K562 (cell line): ENCODE results near the gene FAM174C. TPM values are rescaled to one million over a fixed set of nuclear protein-coding genes. Genes with fewer than 3 reads are reported as not detected.
A peak's percentile ranks its signal among the peaks of the same experiment; 100 is the strongest.

ENCODE experiments used
- CREB3 ChIP-seq: fragments of 450-650 bp; conservative IDR thresholded peaks from 2 replicates; pipeline ENCODE4 v1.6.1; 2016; ENCODE audit warnings: missing genetic modification characterization, low read depth, mild to moderate bottlenecking, missing compliant biosample characterization, moderate library complexity
- DEAF1 ChIP-seq: fragments of 450-650 bp; formaldehyde crosslinking; IDR thresholded peaks from 2 replicates; pipeline ENCODE4 v1.4.0; 2020; ENCODE audit warnings: mild to moderate bottlenecking, moderate library complexity
- FOXK2 ChIP-seq, 2 experiments: fragments of 450-650 bp; IDR thresholded peaks in 1 of 2; conservative IDR thresholded peaks in 1 of 2; 2 replicates each; pipeline ENCODE4 v1.6.1; 2016; ENCODE audit warnings: low read depth in 2 of 2, mild to moderate bottlenecking in 1 of 2
- HDAC2 ChIP-seq: fragments of 450-650 bp; IDR thresholded peaks from 2 replicates; pipeline ENCODE4 v1.6.1; 2016; ENCODE audit warnings: mild to moderate bottlenecking
- KLF13 ChIP-seq: fragments of 450-650 bp; IDR thresholded peaks from 2 replicates; pipeline ENCODE4 v1.6.1; 2016; ENCODE audit warnings: missing genetic modification characterization, low read depth, mild to moderate bottlenecking, missing compliant biosample characterization, moderate library complexity, borderline replicate concordance
- MLX ChIP-seq, 2 experiments: fragments of 450-650 bp in 1 of 2; sonication (generic) in 1 of 2; formaldehyde crosslinking; conservative IDR thresholded peaks; 2 replicates each; pipeline versions ENCODE4 v1.4.0 to v1.8.1; 2020 to 2022; ENCODE audit warnings: mild to moderate bottlenecking in 1 of 2, missing genetic modification reagents in 1 of 2
- NRF1 ChIP-seq, 2 experiments: fragments of 450-650 bp; IDR thresholded peaks in 1 of 2; conservative IDR thresholded peaks in 1 of 2; 2 replicates each; pipeline ENCODE4 v1.6.1; 2014; ENCODE audit warnings: mild to moderate bottlenecking in 2 of 2
- PHF8 ChIP-seq: fragments of 200-600 bp; sonication (generic); IDR thresholded peaks from 2 replicates; pipeline ENCODE4 v1.6.1; 2012; ENCODE audit warnings: mixed run types, mild to moderate bottlenecking, inconsistent platforms, low read length, moderate library complexity, borderline replicate concordance
- RNF219 ChIP-seq: fragments of 250-450 bp; sonication (Bioruptor Pico); IDR thresholded peaks from 2 replicates; pipeline ENCODE4 v1.5.0; 2022; ENCODE audit warnings: mild to moderate bottlenecking
- ZNF324 ChIP-seq: fragments of 250-450 bp; sonication (Bioruptor Pico); IDR thresholded peaks from 2 replicates; pipeline ENCODE4 v1.4.0; 2020; ENCODE audit warnings: mild to moderate bottlenecking
- ZNF639 ChIP-seq, 2 experiments: fragments of 200-800 bp in 1 of 2; sonication (Bioruptor generic) in 1 of 2; sonication (generic) in 1 of 2; formaldehyde crosslinking in 1 of 2; IDR thresholded peaks in 1 of 2; conservative IDR thresholded peaks in 1 of 2; 2 replicates each; pipeline versions ENCODE4 v1.5.0 to v1.6.1; 2016 to 2020; ENCODE audit warnings: missing compliant biosample characterization in 1 of 2, missing genetic modification characterization in 1 of 2, missing genetic modification reagents in 1 of 2
- ZNF699 ChIP-seq: fragments of 250-450 bp; sonication (Bioruptor Pico); IDR thresholded peaks from 2 replicates; pipeline ENCODE4 v1.8.0; 2021; ENCODE audit warnings: mild to moderate bottlenecking, moderate library complexity; ENCODE audit not compliant: insufficient replicate concordance
- polyA plus RNA-seq, 8 experiments: library from polyadenylated mRNA; depleted of rRNA in 4 of 8; stranded (reverse) in 5 of 8; unstranded in 3 of 8; fragments of >200 nt; fragmentation: Nextera tagmentation in 2 of 8; fragmentation: Illumina TruSeq in 1 of 8; extraction: Ambion mirVana in 2 of 8; extraction: Trizol in 1 of 8; gene quantifications; 2 replicates each; pipeline versions ENCODE4 v1.2.1 to v1.2.3, GENCODE V29; 2011 to 2014; ENCODE audit warnings: inconsistent platforms in 1 of 8, missing spikeins in 1 of 8
- total RNA-seq, 7 experiments: library from RNA; depleted of rRNA in 6 of 7; stranded (reverse); fragments of >200 nt in 6 of 7; fragmentation: Illumina TruSeq in 2 of 7; extraction: Trizol in 2 of 7; gene quantifications; 2 replicates each; pipeline versions ENCODE4 v1.2.1 to v1.2.3, GENCODE V29; 2011 to 2021; ENCODE audit warnings: low replicate concordance in 1 of 7
- TF ChIP-seq, protein P1 (sequence below): fragments of 450-650 bp; IDR thresholded peaks from 2 replicates; pipeline ENCODE4 v1.6.1; 2017; ENCODE audit warnings: mild to moderate bottlenecking, moderate library complexity

Gene FAM174C
- total and polyA plus RNA-seq, 9 of the 15 experiments (the other 6 are each of a cell fraction or from before 2014, with no cell fraction given), result 0.66 to 89.6 (median 20.3) TPM

DNA sequence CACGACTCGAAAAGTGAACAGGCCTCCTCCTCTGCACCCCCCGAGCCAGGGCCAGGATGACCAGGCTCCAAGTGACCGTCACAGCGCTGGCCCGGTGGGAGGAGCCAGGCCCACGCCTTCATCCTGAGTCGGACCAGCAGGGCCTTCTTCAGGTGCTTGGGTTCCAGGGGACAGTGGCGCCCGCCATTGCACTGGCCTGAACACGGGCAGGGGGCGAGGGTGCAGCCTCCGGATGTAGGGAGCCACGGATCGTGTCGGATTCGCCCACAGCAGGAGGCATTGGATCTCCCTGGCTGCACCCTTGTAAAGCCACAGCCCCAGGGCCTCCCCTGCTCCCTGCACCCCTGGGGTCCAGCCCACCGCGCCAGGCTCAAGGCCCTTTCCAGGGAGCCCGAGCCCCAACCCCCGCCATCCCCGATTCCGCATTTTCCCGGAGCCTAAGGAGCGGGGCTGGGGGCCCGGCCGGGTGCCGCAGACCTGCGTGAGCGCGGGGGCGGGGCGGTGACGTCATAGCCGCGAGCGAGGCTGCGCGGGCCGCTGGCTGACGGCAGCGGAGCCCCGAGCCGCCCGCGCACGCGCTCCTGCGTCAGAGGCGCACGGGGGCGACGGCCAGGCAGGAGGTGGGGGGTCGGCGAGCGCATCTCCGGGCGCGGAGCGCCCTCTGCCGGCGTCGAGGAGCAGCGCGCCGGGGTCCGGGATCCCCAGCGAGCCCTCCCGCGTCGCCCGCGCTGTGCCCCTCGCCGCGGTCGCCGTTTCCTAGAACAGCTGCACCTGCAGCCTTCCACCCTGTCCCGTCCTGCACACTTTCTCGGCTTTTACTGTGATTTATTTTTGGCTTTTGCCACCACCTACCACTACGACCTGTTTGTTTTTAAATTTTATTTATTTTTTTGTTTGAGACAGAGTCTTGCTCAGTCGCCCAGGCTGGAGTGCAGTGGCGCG, 35.3 kb upstream of the FAM174C start (continued):
- TF ChIP-seq RNF219 (CRISPR knock-in tag) (no peak), CREB3 (tag) (no peak), ZNF639 (CRISPR knock-in tag; conservative IDR thresholded peaks at IDR 0.05 in 1 of 2, IDR thresholded peaks at IDR 0.05 in 1 of 2) (peak in 1 of 2 experiments; percentile 89; a peak in 2 of 4 replicates), KLF13 (tag) (peak; percentile 78; the same call in 1 of the 2 replicates), NRF1 (conservative IDR thresholded peaks at IDR 0.05 in 1 of 2, IDR thresholded peaks at IDR 0.05 in 1 of 2) (peak; percentile 94 to 95), ZNF324 (CRISPR knock-in tag) (no peak), PHF8 (peak; percentile 74; the same call in 1 of the 2 replicates), DEAF1 (CRISPR knock-in tag) (peak; percentile 79), HDAC2 (no peak; the same call in 1 of the 2 replicates), MLX (CRISPR knock-in tag; conservative IDR thresholded peaks at IDR 0.05) (0 out of 4 replicates have a peak, but pooled peaks of 1 of the 2 experiments have one; percentile 49), FOXK2 (conservative IDR thresholded peaks at IDR 0.05 in 1 of 2, IDR thresholded peaks at IDR 0.05 in 1 of 2; ENCODE audit: low read depth in 2 of 2) (no peak), ZNF699 (CRISPR knock-in tag) (no peak)
- TF ChIP-seq, protein P1, sequence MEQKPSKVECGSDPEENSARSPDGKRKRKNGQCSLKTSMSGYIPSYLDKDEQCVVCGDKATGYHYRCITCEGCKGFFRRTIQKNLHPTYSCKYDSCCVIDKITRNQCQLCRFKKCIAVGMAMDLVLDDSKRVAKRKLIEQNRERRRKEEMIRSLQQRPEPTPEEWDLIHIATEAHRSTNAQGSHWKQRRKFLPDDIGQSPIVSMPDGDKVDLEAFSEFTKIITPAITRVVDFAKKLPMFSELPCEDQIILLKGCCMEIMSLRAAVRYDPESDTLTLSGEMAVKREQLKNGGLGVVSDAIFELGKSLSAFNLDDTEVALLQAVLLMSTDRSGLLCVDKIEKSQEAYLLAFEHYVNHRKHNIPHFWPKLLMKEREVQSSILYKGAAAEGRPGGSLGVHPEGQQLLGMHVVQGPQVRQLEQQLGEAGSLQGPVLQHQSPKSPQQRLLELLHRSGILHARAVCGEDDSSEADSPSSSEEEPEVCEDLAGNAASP, result no peak
